GM23248 (cell line): ENCODE data around the gene RPS4Y1. TPM values are rescaled to one million over a fixed set of nuclear protein-coding genes. Genes with fewer than 3 reads are reported as not detected.
"Not testable (repeated sequence)": the region's sequence is repeated elsewhere in the genome, so short reads cannot be mapped to it uniquely, and the experiment has no call there.

Experiments
- DNase-seq: peaks from one replicate; pipeline ENCODE4 v3.0.0-alpha.2; 2015
- H2AFZ ChIP-seq: fragments of 200-600 bp; sonication (generic); 2 replicates; pipeline ENCODE4 v1.6.1; 2016; ENCODE audit warnings: antibody characterized with exemption
- H3F3A ChIP-seq: fragments of 200-600 bp; sonication (generic); 2 replicates; pipeline ENCODE4 v1.6.1; 2016; ENCODE audit warnings: mild to moderate bottlenecking, antibody characterized with exemption, mixed run types; ENCODE audit not compliant: insufficient read depth
- H3K27ac ChIP-seq: fragments of 200-600 bp; sonication (generic); 2 replicates; pipeline ENCODE4 v1.5.1; 2016; ENCODE audit warnings: mild to moderate bottlenecking
- H3K27me3 ChIP-seq: fragments of 200-600 bp; sonication (generic); replicated peaks from 2 replicates; pipeline ENCODE4 v1.6.1; 2016; ENCODE audit warnings: mild to moderate bottlenecking; ENCODE audit not compliant: insufficient read depth
- H3K36me3 ChIP-seq: fragments of 200-600 bp; sonication (generic); 2 replicates; pipeline ENCODE4 v1.6.1; 2016; ENCODE audit warnings: low read depth, mild to moderate bottlenecking
- H3K4me1 ChIP-seq: fragments of 200-600 bp; sonication (generic); 2 replicates; pipeline ENCODE4 v1.6.1; 2016; ENCODE audit warnings: mild to moderate bottlenecking; ENCODE audit not compliant: insufficient read depth
- H3K4me2 ChIP-seq: fragments of 200-600 bp; sonication (generic); one replicate; pipeline ENCODE4 v1.6.1; 2016; ENCODE audit warnings: mild to moderate bottlenecking; ENCODE audit not compliant: unreplicated experiment
- H3K4me3 ChIP-seq: fragments of 200-600 bp; sonication (generic); 2 replicates; pipeline ENCODE4 v1.5.1; 2016; ENCODE audit warnings: mild to moderate bottlenecking
- H3K79me2 ChIP-seq: fragments of 200-600 bp; sonication (generic); 2 replicates; pipeline ENCODE4 v1.6.1; 2016; ENCODE audit warnings: mild to moderate bottlenecking; ENCODE audit not compliant: insufficient read depth
- H3K9ac ChIP-seq: fragments of 200-600 bp; sonication (generic); 2 replicates; pipeline ENCODE4 v1.6.1; 2016; ENCODE audit warnings: mild to moderate bottlenecking
- H3K9me2 ChIP-seq: fragments of 200-600 bp; sonication (generic); 2 replicates; pipeline ENCODE4 v1.6.1; 2016; ENCODE audit warnings: mixed run types, mild to moderate bottlenecking, moderate library complexity; ENCODE audit not compliant: insufficient read depth
- H3K9me3 ChIP-seq: fragments of 200-600 bp; sonication (generic); one replicate; pipeline ENCODE4 v1.6.1; 2017; ENCODE audit warnings: low read depth
- H4K20me1 ChIP-seq: fragments of 200-600 bp; sonication (generic); 2 replicates; pipeline ENCODE4 v1.6.0; 2016; ENCODE audit not compliant: insufficient read depth
- EZH2 ChIP-seq: fragments of 200-600 bp; sonication (generic); IDR thresholded peaks from 2 replicates; pipeline ENCODE4 v1.6.1; 2018; ENCODE audit warnings: antibody characterized with exemption, mild to moderate bottlenecking; ENCODE audit not compliant: insufficient read depth, poor library complexity, severe bottlenecking
- EZH2phosphoT487 ChIP-seq: fragments of 200-600 bp; sonication (generic); IDR thresholded peaks from 2 replicates; pipeline ENCODE4 v1.6.1; 2018; ENCODE audit warnings: antibody characterized with exemption, moderate library complexity, mild to moderate bottlenecking, low read depth; ENCODE audit not compliant: insufficient read depth
- WGBS, 2 experiments: methylation state at CpG; one replicate each; pipeline ENCODE4 v1.1.6; 2015 to 2017; ENCODE audit warnings: low lambda C conversion rate in 2 of 2, low coverage in 1 of 2; ENCODE audit errors: missing lambda C conversion rate in 2 of 2; 5-methylcytosine and 5-hydroxymethylcytosine counted together
- in situ Hi-C: fragments of 300-500 bp; cut with MboI; formaldehyde crosslinking; loops from 2 replicates; pipeline ENCODE4 v1.15.0; 2020
- polyA plus RNA-seq: library from polyadenylated mRNA; unstranded; fragments of >200 nt; fragmentation: Nextera tagmentation; extraction: Ambion mirVana; gene quantifications from 2 replicates; pipeline ENCODE4 v1.2.1, GENCODE V29; 2016
- total RNA-seq: library from RNA; depleted of rRNA; stranded (reverse); fragments of >200 nt; shearing (Covaris generic); gene quantifications from 2 replicates; pipeline ENCODE4 v1.2.3, GENCODE V29; 2014

Gene RPS4Y1
- total and polyA plus RNA-seq, 2 experiments from 2014 or later, result 204 to 237 TPM

GRCh38 chrY:2867469-2867868, 26.1 kb downstream of the RPS4Y1 start:
- H3K4me2 ChIP-seq, result no peak overlapping the region
- H3K4me3 ChIP-seq, result no peak overlapping the region
- no peaks in the 10 kb centered on the region for H3K9me2 ChIP-seq
- no peak overlapping the region for H3K27ac ChIP-seq
- peaks cover 4% of the 10 kb centered on the region; the same call in 1 of the 2 replicates for H3F3A ChIP-seq
- no peaks in the 10 kb centered on the region for H3K27me3 ChIP-seq
- TF ChIP-seq EZH2 (no peak), EZH2phosphoT487 (no peak)
- DNase-seq, result no peak
- H2AFZ ChIP-seq, result no peak overlapping the region
- H3K9ac ChIP-seq, result no peak overlapping the region
- peaks cover 42% of the 10 kb centered on the region for H3K79me2 ChIP-seq
- 85% methylated on average over 8 of the region's 8 CpGs; no CpG with 5 or more reads in 1 of the 2 experiments for WGBS, 2 experiments
- H3K4me1 ChIP-seq, result no peaks in the 10 kb centered on the region
- in situ Hi-C loops, result no loop called here
- peaks cover 16% of the 10 kb centered on the region; the same call in 1 of the 2 replicates for H3K36me3 ChIP-seq
- H4K20me1 ChIP-seq, result no peaks in the 10 kb centered on the region
- H3K9me3 ChIP-seq, result no peaks in the 10 kb centered on the region

GRCh38 chrY:2868035-2868607, 26.7 kb downstream of the RPS4Y1 start:
- H4K20me1 ChIP-seq, result no peaks in the 10 kb centered on the region
- H2AFZ ChIP-seq, result no peak overlapping the region
- H3K9me3 ChIP-seq, result no peaks in the 10 kb centered on the region
- no peaks in the 10 kb centered on the region for H3K27me3 ChIP-seq
- in situ Hi-C loops, result no loop called here
- no peak overlapping the region for H3K4me3 ChIP-seq
- peaks cover 36% of the 10 kb centered on the region for H3K79me2 ChIP-seq
- no peak overlapping the region for H3K9ac ChIP-seq
- WGBS, 2 experiments, result 72 to 77% methylated on average over 6 to 7 of the region's 8 CpGs
- TF ChIP-seq EZH2, result no peak
- TF ChIP-seq EZH2phosphoT487, result no peak
- no peaks in the 10 kb centered on the region for H3K4me1 ChIP-seq
- DNase-seq, result no peak
- H3K36me3 ChIP-seq, result peaks cover 16% of the 10 kb centered on the region; the same call in 1 of the 2 replicates
- no peaks in the 10 kb centered on the region for H3F3A ChIP-seq
- no peak overlapping the region for H3K27ac ChIP-seq
- H3K9me2 ChIP-seq, result no peaks in the 10 kb centered on the region
- no peak overlapping the region for H3K4me2 ChIP-seq

- H3K9ac ChIP-seq, H3K9me3 ChIP-seq, H2AFZ ChIP-seq, in situ Hi-C loops, H4K20me1 ChIP-seq, DNase-seq, H3F3A ChIP-seq, H3K4me2 ChIP-seq, H3K36me3 ChIP-seq, H3K27ac ChIP-seq, H3K79me2 ChIP-seq, H3K9me2 ChIP-seq, H3K4me3 ChIP-seq, H3K27me3 ChIP-seq, H3K4me1 ChIP-seq: not testable (repeated sequence)
- 95 to 96% methylated on average over 5 to 9 of the region's 9 CpGs for whole genome bisulfite sequencing, 2 experiments
Observed at GRCh38 chrY:2872234-2872633, 30.8 kb downstream of the RPS4Y1 start.

DNA sequence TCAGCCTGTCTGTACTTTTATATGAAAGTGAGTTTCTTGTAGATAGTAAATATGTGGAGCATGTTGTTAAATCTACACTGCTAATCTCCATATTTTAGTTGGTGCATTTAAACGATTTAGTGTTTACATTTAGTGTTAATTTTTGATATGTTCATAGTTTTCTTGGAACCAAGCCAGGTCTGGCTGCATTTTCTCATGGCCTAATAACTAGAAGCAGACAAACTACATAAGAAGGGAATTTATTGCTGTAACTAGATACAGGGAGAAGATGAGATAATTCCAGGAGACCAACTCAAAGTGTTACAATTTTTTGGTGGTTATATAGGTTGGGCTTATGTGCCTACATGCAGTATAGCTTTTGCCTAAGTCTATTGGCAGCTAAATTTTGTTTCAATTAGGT, 32.8 kb downstream of the RPS4Y1 start:
- H4K20me1 ChIP-seq, result no peaks in the 10 kb centered on the region
- H3K36me3 ChIP-seq, result no peaks in the 10 kb centered on the region
- no peak overlapping the region for H2AFZ ChIP-seq
- in situ Hi-C loops, result no loop called here
- no peak overlapping the region for H3K9ac ChIP-seq
- H3K4me1 ChIP-seq, result no peaks in the 10 kb centered on the region
- H3K9me2 ChIP-seq, result no peaks in the 10 kb centered on the region
- no peaks in the 10 kb centered on the region for H3K9me3 ChIP-seq
- DNase-seq, result no peak
- TF ChIP-seq EZH2phosphoT487, result no peak
- TF ChIP-seq EZH2, result no peak
- H3K4me3 ChIP-seq, result no peak overlapping the region
- no peaks in the 10 kb centered on the region for H3K79me2 ChIP-seq
- H3F3A ChIP-seq, result no peaks in the 10 kb centered on the region
- no peaks in the 10 kb centered on the region for H3K27me3 ChIP-seq
- H3K27ac ChIP-seq, result no peak overlapping the region
- 0 to 4% methylated on average over 1 of the region's 1 CpG for WGBS, 2 experiments
- no peak overlapping the region for H3K4me2 ChIP-seq

GRCh38 chrY:2883561-2883960, 42.2 kb downstream of the RPS4Y1 start:
- no peak overlapping the region for H3K9ac ChIP-seq
- DNase-seq, result peak; percentile 40
- no peak overlapping the region for H3K4me3 ChIP-seq

More at GRCh38 chrY:2883561-2883960, 42.2 kb downstream of the RPS4Y1 start:
- Histone ChIP-seq H3K4me1 (peaks cover 16% of the 10 kb centered on the region), H3K9me3 (no peaks in the 10 kb centered on the region), H3K27ac (no peak overlapping the region; the same call in 1 of the 2 replicates), H2AFZ (peak overlapping the region; percentile 63; the same call in 1 of the 2 replicates), H3K79me2 (no peaks in the 10 kb centered on the region), H3K36me3 (no peaks in the 10 kb centered on the region), H3K27me3 (no peaks in the 10 kb centered on the region), H4K20me1 (no peaks in the 10 kb centered on the region), H3F3A (peaks cover 15% of the 10 kb centered on the region; the same call in 1 of the 2 replicates), H3K9me2 (no peaks in the 10 kb centered on the region), H3K4me2 (no peak overlapping the region)
- in situ Hi-C loops, result no loop called here
- 13 to 27% methylated on average over 1 of the region's 1 CpG for WGBS, 2 experiments
- TF ChIP-seq EZH2phosphoT487 (no peak), EZH2 (no peak)
